Effector memory CD8-positive, alpha-beta T cell (primary cell): ENCODE data around the gene RAC2.

Experiments
- ATAC-seq: fragments of 150-1000 bp; cut with Tn5 transposase; replicated peaks from 2 replicates; pipeline ENCODE4 v1.10.0; 2021; ENCODE audit warnings: mild to moderate bottlenecking, moderate library complexity
- DNase-seq, 3 experiments: peaks; one replicate each; pipeline ENCODE4 v3.0.0; 2021
- H3K27ac Mint-ChIP-seq, 2 donors: one replicate each; pipeline ENCODE4 v1.8.0; 2022; ENCODE audit warnings: mild to moderate bottlenecking in 2 of 2, mixed read lengths in 2 of 2, moderate library complexity in 2 of 2
- H3K27me3 Mint-ChIP-seq, 2 donors: one replicate each; pipeline ENCODE4 v1.8.0; 2022; ENCODE audit warnings: mixed read lengths in 2 of 2
- H3K36me3 Mint-ChIP-seq: one replicate; pipeline ENCODE4 v1.8.0; 2022; ENCODE audit warnings: mild to moderate bottlenecking, moderate library complexity, mixed read lengths; ENCODE audit not compliant: insufficient read depth
- H3K4me1 Mint-ChIP-seq, 2 donors: one replicate each; pipeline ENCODE4 v1.8.0; 2022; ENCODE audit warnings: low read depth in 2 of 2, mixed read lengths in 2 of 2
- H3K4me3 Mint-ChIP-seq, 2 donors: one replicate each; pipeline ENCODE4 v1.8.0; 2022; ENCODE audit warnings: mild to moderate bottlenecking in 2 of 2, mixed read lengths in 2 of 2, moderate library complexity in 2 of 2
- H3K9me3 Mint-ChIP-seq, 2 donors: one replicate each; pipeline ENCODE4 v1.8.0; 2022; ENCODE audit warnings: mixed read lengths in 2 of 2

Gene RAC2

GRCh38 chr22:37282385-37282677, 38.3 kb upstream of the RAC2 start, which contains the start of gene CYTH4:
Gene CYTH4 (plus strand): TSS chr22:37282508. CDS start chr22:37282570, 62 bp downstream.
- Mint-ChIP-seq H3K36me3 (peaks cover 24% of the 10 kb centered on the region), H3K4me3 (peak within 1 kb of the TSS; percentile 97 to 99), H3K9me3 (no peaks in the 10 kb centered on the region), H3K4me1 (peaks cover 67 to 69% of the 10 kb centered on the region in 2 donors), H3K27ac (peak within 1 kb of the TSS; percentile 96 to 97), H3K27me3 (no peaks in the 10 kb centered on the region)
- DNase-seq (peak; percentile 51 to 54 (median 52)), ATAC-seq (peak; percentile 59)

DNA sequence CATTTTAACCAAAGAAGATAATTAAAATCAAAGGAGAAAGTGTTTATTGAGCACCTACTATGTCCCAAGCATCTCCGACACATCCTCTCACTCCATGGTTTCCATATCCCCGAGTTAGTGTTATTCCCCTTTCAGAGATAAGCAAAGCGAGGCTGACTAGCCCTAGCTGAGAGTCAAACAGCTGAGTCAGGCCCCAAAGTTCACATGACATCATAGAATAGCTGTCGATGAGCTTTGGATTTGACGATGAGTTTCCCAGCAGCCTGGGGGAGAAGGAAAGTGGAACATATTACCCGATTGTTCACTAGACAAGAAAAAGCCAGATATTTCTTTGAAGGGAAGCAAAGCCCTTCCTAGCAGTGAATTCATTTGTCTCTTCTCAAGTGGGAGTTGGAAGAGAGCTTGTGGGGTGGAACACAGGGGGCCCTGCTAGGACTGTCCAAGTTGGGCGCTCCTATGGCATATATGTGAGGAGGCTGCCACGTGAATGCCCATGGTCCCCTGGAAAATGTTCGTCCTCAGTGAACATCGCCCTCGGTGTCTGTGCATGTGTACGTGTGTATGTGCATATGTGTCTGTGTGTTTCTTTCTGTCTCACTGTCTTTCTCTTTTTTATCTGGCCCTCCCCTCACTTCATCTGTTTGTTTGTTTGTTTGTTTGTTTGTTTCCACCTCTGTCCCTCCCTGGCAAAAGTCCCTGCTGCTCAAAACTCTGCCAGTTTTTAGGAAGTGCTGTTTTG, 37.7 kb upstream of the RAC2 start:
- Mint-ChIP-seq H3K27me3 (no peaks in the 10 kb centered on the region), H3K27ac (peak overlapping the region; percentile 96 to 97), H3K4me1 (peaks cover 62 to 63% of the 10 kb centered on the region in 2 donors), H3K4me3 (peak overlapping the region; percentile 97 to 99), H3K9me3 (no peaks in the 10 kb centered on the region), H3K36me3 (peaks cover 21% of the 10 kb centered on the region)
- no peak for ATAC-seq
- no peak for DNase-seq

GRCh38 chr22:37281195-37281594, 37.1 kb upstream of the RAC2 start:
- Mint-ChIP-seq H3K4me3 (peak overlapping the region; percentile 97 to 99), H3K27ac (peak overlapping the region in 1 of 2 donors; percentile 97), H3K27me3 (no peaks in the 10 kb centered on the region), H3K4me1 (peaks cover 57% of the 10 kb centered on the region in 2 donors), H3K36me3 (peaks cover 16% of the 10 kb centered on the region), H3K9me3 (no peaks in the 10 kb centered on the region)
- ATAC-seq (no peak), DNase-seq (no peak)

- Mint-ChIP-seq H3K27ac (peak overlapping the region in 1 of 2 donors; percentile 97), H3K4me1 (peaks cover 57% of the 10 kb centered on the region in 2 donors), H3K9me3 (no peaks in the 10 kb centered on the region), H3K36me3 (peaks cover 14% of the 10 kb centered on the region), H3K4me3 (peak overlapping the region; percentile 8 to 97), H3K27me3 (no peaks in the 10 kb centered on the region)
- ATAC-seq (no peak), DNase-seq (no peak)
These were observed 36.6 kb upstream of the RAC2 start for GRCh38 chr22:37280718-37281117.

- peak; percentile 40 for ATAC-seq
- peak overlapping the region; percentile 43 to 58 for H3K4me3 Mint-ChIP-seq
- peaks cover 48 to 62% of the 10 kb centered on the region in 2 donors for H3K4me1 Mint-ChIP-seq
- no peaks in the 10 kb centered on the region for H3K27me3 Mint-ChIP-seq
- H3K36me3 Mint-ChIP-seq: peaks cover 7% of the 10 kb centered on the region
- H3K27ac Mint-ChIP-seq: peak overlapping the region; percentile 77 to 87
- no peaks in the 10 kb centered on the region for H3K9me3 Mint-ChIP-seq
- no peak for DNase-seq
These were observed 35.5 kb upstream of the RAC2 start for GRCh38 chr22:37279331-37280181.

- no peaks in the 10 kb centered on the region for H3K9me3 Mint-ChIP-seq
- peaks cover 11% of the 10 kb centered on the region for H3K36me3 Mint-ChIP-seq
- DNase-seq: no peak
- H3K4me3 Mint-ChIP-seq: no peak overlapping the region
- ATAC-seq: no peak
- H3K4me1 Mint-ChIP-seq: peaks cover 44 to 60% of the 10 kb centered on the region in 2 donors
- H3K27ac Mint-ChIP-seq: peak overlapping the region; percentile 77 to 87
- H3K27me3 Mint-ChIP-seq: no peaks in the 10 kb centered on the region
These were observed 34.2 kb upstream of the RAC2 start for GRCh38 chr22:37278261-37278660.

GRCh38 chr22:37277384-37277783, 33.3 kb upstream of the RAC2 start:
- peaks cover 37 to 57% of the 10 kb centered on the region in 2 donors for H3K4me1 Mint-ChIP-seq
- no peaks in the 10 kb centered on the region for H3K27me3 Mint-ChIP-seq

GRCh38 chr22:37276776-37277175, 32.7 kb upstream of the RAC2 start:
- Mint-ChIP-seq H3K4me1 (peaks cover 31 to 51% of the 10 kb centered on the region in 2 donors), H3K36me3 (peaks cover 6% of the 10 kb centered on the region), H3K4me3 (no peak overlapping the region), H3K27ac (no peak overlapping the region), H3K27me3 (no peaks in the 10 kb centered on the region), H3K9me3 (no peaks in the 10 kb centered on the region)
- ATAC-seq (no peak), DNase-seq (no peak)

More at GRCh38 chr22:37277384-37277783, 33.3 kb upstream of the RAC2 start:
- ATAC-seq (no peak), DNase-seq (no peak)
- H3K27ac Mint-ChIP-seq: no peak overlapping the region
- no peak overlapping the region for H3K4me3 Mint-ChIP-seq
- peaks cover 6% of the 10 kb centered on the region for H3K36me3 Mint-ChIP-seq
- no peaks in the 10 kb centered on the region for H3K9me3 Mint-ChIP-seq

GRCh38 chr22:37275622-37276021, 31.6 kb upstream of the RAC2 start:
- H3K27me3 Mint-ChIP-seq: no peaks in the 10 kb centered on the region
- H3K4me1 Mint-ChIP-seq: peaks cover 25 to 45% of the 10 kb centered on the region in 2 donors
- peak; percentile 84 for ATAC-seq
- no peak overlapping the region for H3K4me3 Mint-ChIP-seq
- peak overlapping the region; percentile 38 to 76 for H3K27ac Mint-ChIP-seq
- no peaks in the 10 kb centered on the region for H3K9me3 Mint-ChIP-seq
- DNase-seq: no peak
- H3K36me3 Mint-ChIP-seq: peaks cover 6% of the 10 kb centered on the region

GRCh38 chr22:37275134-37275533, 31.1 kb upstream of the RAC2 start:
- Mint-ChIP-seq H3K36me3 (peaks cover 6% of the 10 kb centered on the region), H3K27me3 (no peaks in the 10 kb centered on the region), H3K27ac (peak overlapping the region; percentile 38 to 76), H3K4me3 (no peak overlapping the region), H3K9me3 (no peaks in the 10 kb centered on the region), H3K4me1 (peaks cover 25 to 45% of the 10 kb centered on the region in 2 donors)
- no peak for DNase-seq
- ATAC-seq: no peak

GRCh38 chr22:37274380-37274862, 30.4 kb upstream of the RAC2 start:
- H3K4me1 Mint-ChIP-seq: peaks cover 27 to 42% of the 10 kb centered on the region in 2 donors
- no peak for DNase-seq

DNA sequence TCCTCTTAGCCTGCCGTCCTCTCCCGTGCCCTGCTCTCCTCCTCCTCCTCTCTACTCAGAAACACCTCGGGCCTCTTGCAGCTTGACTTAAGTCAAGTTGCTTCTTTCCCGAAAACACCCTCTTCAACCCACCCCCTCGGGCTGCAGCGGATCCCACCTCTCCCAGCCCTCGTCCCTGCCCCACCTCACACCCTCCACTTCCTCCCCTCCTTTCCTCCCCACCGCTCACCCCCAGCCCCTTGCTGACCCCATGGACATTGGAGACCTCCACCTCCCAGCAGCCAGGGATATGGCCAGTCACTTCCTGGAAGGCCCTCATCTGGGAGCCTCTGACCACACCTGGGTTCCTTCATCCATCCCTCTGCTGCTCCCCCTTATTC, 29.8 kb upstream of the RAC2 start:
- ATAC-seq (no peak), DNase-seq (no peak)
- no peaks in the 10 kb centered on the region for H3K9me3 Mint-ChIP-seq
- peaks cover 6% of the 10 kb centered on the region for H3K36me3 Mint-ChIP-seq
- H3K4me3 Mint-ChIP-seq: no peak overlapping the region
- H3K27me3 Mint-ChIP-seq: no peaks in the 10 kb centered on the region
- H3K27ac Mint-ChIP-seq: no peak overlapping the region
- peaks cover 26 to 39% of the 10 kb centered on the region in 2 donors for H3K4me1 Mint-ChIP-seq

More at GRCh38 chr22:37274380-37274862, 30.4 kb upstream of the RAC2 start:
- Mint-ChIP-seq H3K36me3 (peaks cover 6% of the 10 kb centered on the region), H3K9me3 (no peaks in the 10 kb centered on the region), H3K27me3 (no peaks in the 10 kb centered on the region), H3K4me3 (no peak overlapping the region), H3K27ac (no peak overlapping the region)
- no peak for ATAC-seq

GRCh38 chr22:37273126-37273845, 29.2 kb upstream of the RAC2 start:
- DNase-seq: no peak
- H3K9me3 Mint-ChIP-seq: no peaks in the 10 kb centered on the region
- no peak overlapping the region for H3K4me3 Mint-ChIP-seq
- peak; percentile 40 for ATAC-seq
- H3K36me3 Mint-ChIP-seq: peaks cover 6% of the 10 kb centered on the region
- H3K27me3 Mint-ChIP-seq: no peaks in the 10 kb centered on the region
- peaks cover 20 to 34% of the 10 kb centered on the region in 2 donors for H3K4me1 Mint-ChIP-seq
- peak overlapping the region in 1 of 2 donors; percentile 38 for H3K27ac Mint-ChIP-seq
